T47D (cell line): ENCODE results near the gene ANKRD65.
"Not testable (repeated sequence)": the region's sequence is repeated elsewhere in the genome, so short reads cannot be mapped to it uniquely, and the experiment has no call there.

Source experiments
- DNase-seq, 2 experiments: peaks; one replicate each; pipeline versions ENCODE4 v3.0.0 to v3.0.0-alpha.2; 2011 to 2012; ENCODE audit warnings: low read depth in 1 of 2, low spot score in 1 of 2
- JUND ChIP-seq: IDR thresholded peaks from 2 replicates; pipeline ENCODE4 v1.6.1; 2012; ENCODE audit warnings: low read depth
- in situ Hi-C: cut with HindIII; loops from 2 replicates; pipeline ENCODE4 v1.10.0; 2016; ENCODE audit warnings: low sequenced_read_pairs, low pct_unique_long_range_greater_than_20kb

The ANKRD65 gene

DNA sequence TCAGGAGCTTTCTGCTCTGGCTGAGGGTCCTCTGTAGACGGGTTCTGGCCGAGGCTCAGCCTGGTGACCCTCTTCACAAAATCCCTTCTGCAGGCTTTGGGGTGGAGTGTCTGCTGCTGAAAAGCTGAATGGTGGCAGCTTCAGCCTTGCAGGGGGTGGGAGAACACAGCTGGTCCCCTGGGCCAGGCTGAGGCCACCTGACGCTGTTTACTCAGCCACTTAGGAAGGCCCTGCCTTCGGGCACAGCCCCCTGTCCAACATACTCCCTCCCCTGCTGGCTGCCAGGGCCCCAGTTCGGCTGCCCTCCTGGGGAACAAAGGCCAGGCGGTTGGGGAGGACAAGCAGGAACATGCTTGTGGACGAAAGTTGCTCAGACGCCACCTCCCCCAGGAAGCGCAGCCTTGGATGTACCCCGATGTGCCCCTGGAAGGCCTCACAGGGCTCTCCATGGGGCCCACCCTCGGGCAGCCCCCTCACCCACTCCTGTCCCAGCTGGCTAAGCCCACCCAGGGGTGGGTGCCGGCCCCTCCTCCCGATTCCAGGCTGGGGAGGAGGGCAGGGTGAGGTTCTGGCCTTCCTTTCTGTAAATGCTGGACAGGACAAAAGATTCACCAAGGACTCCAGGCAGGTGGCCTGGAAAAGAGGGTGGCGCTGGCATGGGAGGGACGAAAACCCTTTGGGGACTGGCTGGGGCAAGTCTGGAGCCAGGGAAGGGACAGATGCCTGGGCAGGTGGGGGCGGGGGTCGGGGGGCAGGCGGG is at the start of gene ANKRD65:
Gene ANKRD65 (minus strand): TSS at position 130 of the 760 bp plus-strand sequence. CDS start 271 bp downstream, outside the sequence.
- no peak for DNase-seq
- in situ Hi-C loops: no loop called here

GRCh38 chr1:1468196-1468985 is 47.3 kb upstream of the ANKRD65 start:
- in situ Hi-C loops, DNase-seq: not testable (repeated sequence)

More for the DNA sequence above, at the start of gene ANKRD65:
- TF ChIP-seq JUND: no peak

DNA sequence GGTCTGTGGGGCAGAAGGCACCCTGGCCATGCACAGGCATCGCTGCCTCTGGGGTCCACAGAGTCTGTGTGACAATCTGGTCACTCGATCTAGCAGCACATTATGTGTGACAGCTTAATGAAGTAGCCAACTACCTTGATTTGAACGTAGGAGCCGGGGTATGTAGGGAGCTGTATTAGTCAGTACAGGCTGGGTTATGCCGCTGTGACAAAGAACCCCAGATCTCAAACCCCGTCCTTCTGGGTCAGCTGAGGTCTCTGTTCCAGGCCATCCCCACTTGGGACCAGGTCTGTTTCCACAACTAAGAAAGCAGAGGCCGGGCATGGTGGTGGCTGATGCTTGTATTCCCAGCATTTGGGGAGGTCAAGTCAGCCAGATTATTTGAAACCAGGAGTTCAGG is 42.2 kb upstream of the ANKRD65 start:
- no peak for DNase-seq
- in situ Hi-C loops: no loop called here
- TF ChIP-seq JUND: no peak

DNA sequence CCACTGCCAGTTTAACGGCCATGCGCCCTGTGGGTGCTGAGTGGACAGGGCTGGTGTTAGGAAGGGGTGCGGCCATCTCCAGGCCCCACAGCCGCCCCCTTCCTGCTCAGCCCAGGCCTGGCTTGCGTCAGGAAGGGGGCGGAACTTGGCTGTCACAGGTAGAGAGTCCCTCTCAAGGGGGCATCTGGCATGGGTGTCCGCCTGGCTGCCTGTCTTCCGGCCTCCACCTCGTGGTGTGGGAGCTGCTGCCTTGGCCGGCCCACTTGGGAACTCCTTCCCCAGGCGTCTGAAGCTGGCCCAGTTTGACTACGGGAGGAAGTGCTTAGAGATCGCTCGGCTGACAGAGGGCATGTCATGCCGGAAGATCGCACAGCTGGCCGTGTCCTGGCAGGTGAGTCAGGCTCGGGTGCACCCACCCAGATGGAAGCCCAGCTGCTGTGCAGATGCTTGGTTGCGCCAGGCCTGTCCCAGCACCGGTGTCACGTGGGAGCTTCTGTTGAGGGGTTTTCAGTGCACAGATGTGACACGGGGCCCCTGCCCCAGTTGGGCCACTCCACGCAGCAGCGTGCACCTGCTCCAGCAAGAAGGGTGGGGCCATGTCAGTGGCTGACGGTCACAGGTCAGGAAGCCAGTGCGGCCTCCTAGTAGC is 41.4 kb upstream of the ANKRD65 start:
- TF ChIP-seq JUND: no peak
- no peak for DNase-seq
- in situ Hi-C loops: no loop called here

DNA sequence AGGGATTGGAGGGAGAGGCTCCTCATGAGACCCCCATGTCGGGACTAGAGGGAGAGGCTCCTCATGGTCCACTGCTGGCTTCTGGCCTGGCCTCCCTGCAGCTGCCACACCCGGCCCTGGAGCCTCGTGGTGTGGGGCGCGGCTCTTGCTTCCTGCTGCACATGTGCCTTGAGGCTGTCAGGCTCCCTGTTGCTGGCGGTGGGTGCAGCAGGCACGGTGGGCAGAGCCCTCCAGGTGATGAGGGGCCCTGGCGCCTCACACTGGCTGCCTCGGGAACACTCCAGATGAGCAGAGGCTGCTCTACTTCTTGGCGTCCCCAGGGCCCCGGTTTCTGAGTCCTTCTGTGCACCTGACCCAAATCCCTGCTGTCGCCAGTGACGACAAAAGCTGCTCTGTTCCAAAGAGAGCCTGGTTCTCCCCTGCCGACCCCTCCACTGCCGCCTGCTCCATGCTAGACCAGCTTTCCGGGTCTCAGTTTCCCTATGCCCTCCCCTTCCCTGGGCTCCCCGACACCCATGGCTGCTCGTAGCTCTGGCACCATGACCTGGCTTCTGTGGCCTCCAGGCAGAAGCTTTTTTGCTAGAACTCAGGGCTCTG is 40.7 kb upstream of the ANKRD65 start:
- in situ Hi-C loops: no loop called here

GRCh38 chr1:1460540-1461130 is 39.6 kb upstream of the ANKRD65 start:
- in situ Hi-C loops: no loop called here
- DNase-seq: no peak
- no peak for TF ChIP-seq JUND

More for the DNA sequence above, 40.7 kb upstream of the ANKRD65 start:
- no peak for TF ChIP-seq JUND
- no peak for DNase-seq

DNA sequence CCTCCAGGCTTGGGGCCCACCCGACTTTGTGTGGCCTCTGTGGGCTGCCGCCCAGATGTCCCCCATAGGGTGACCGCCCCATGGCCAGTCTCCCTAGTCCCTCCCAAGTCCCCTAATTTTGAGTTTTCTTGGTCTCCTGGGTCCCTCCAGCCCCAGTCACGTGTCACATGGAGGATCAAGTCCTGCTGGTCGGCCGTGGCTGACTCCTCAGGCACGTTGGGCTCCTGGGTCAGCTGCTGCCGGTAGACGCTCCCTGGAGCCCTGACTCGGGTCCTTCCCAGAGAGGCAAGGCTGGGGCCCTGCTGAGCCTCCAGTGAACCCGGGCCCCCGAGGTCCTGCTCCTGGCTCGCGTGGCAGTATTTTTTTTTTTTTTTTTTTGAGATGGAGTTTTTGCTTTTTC is 38.6 kb upstream of the ANKRD65 start:
- in situ Hi-C loops: not testable (repeated sequence)

DNA sequence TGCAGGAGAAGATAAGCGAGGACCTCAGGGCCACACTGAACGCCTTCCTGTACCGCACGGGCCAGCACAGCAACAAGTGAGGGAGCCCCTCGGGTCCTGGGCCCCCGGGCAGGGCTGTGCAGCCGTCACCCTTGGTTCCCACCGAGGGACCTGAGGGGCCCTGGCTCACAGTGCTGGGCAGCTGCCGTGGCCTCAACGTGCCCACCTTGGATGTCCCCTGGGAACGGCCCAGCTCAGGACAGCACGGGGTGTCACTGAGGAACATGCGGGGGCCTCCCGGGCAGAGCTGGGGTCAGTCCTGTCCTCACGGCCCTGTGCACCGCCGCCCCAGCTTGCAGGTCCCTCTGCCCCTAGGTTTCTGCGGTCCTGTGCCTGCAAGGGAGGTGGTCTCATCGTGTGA is 38.1 kb upstream of the ANKRD65 start:
- DNase-seq, in situ Hi-C loops: not testable (repeated sequence)

More for the DNA sequence above, 38.6 kb upstream of the ANKRD65 start:
- not testable (repeated sequence) for DNase-seq

DNA sequence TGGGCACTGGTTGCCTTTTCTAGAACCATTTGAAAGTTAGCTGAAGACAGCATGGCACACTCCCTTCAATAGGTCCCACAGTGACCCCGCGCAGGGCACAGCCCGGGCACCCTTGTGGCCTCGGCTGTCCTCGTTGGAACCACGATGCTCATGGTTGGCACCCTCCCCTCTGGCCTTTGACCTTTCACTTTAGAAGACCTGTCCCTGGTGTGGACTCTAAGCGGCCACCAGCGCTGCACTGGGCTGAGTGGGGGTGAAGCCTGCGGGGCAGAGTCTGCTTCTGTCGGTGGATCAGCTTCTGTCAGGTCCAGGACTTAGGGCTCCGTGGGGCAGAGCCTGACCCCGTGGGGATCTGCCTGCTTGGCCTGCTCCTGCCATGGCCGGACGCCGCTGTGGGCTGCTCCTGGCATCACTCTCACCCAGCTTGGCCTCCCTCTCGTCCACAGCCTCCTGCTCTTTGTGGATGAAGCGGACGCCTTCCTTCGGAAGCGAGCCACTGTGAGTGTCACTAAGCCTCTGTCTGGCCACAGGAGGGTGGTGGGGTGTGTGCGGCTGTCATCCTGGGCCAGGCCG is 35.7 kb upstream of the ANKRD65 start:
- DNase-seq, in situ Hi-C loops: not testable (repeated sequence)

DNA sequence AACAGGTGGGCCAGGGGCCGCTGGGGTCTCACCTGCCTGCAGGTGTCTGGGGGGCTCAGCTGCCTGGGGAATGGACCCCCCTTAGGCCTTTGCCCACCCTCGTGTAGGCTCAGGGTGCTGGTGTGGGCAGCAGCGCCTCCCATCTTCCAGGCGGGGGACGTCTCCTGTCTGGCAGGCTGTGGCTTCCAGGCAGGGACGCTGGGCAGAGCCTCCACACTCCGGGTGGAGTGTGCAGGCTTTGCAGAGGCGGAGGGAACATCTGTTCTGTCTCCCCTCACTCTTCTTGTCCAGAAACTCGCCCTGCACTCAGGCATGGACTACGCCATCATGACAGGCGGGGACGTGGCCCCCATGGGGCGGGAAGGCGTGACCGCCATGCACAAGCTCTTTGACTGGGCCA is 34.9 kb upstream of the ANKRD65 start:
- DNase-seq, in situ Hi-C loops: not testable (repeated sequence)

DNA sequence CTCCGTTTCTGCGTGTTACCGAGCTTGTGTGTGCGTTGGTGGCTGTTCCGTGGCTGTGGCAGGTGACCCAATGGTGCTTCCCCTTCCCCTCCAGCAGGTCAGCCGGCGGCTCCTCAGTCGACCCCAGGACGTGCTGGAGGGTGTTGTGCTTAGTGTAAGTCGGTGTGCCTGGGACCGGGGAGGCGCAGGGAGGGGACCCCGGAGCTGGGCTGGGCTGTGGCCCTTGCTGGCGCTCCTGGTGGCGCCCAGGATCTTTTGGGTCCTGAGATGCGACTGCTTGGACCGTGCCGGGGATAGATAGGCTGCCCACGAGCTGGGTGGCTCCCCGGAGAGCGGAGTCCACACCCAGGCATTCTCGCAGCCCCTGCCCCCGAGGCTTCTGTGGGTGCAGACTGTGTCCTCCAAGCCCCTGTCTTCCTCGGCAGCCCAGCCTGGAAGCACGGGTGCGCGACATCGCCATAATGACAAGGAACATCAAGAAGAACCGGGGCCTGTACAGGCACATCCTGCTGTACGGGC is 34.3 kb upstream of the ANKRD65 start:
- in situ Hi-C loops: no loop called here
- TF ChIP-seq JUND: no peak
- no peak for DNase-seq

- in situ Hi-C loops: not testable (repeated sequence)
These were observed 33.4 kb upstream of the ANKRD65 start for GRCh38 chr1:1454286-1455056.

More at GRCh38 chr1:1454286-1455056, 33.4 kb upstream of the ANKRD65 start:
- not testable (repeated sequence) for DNase-seq
